DMS53 treated with DMSO at 0.1 percent for 48 hours (cell line): ENCODE measurements around the gene EIF3L.

Experiments used
- DNase-seq: peaks from one replicate; lab custom pipeline; 2025; ENCODE audit not compliant: unreplicated experiment; lab: John Stamatoyannopoulos, UW

The EIF3L gene

GRCh38 chr22:37904572-37905533 lies 55.6 kb downstream of the EIF3L start:
- DNase-seq, result no peak

GRCh38 chr22:37905534-37906363 lies 56.5 kb downstream of the EIF3L start, which contains the start of gene MICALL1:
TSS of gene MICALL1 (plus strand) at chr22:37906297. CDS start at chr22:37906423, 126 bp downstream.
- DNase-seq, result no peak

GRCh38 chr22:37906364-37907008 lies 57.3 kb downstream of the EIF3L start:
- no peak for DNase-seq

- no peak for DNase-seq
Measured at GRCh38 chr22:37907036-37907954, 58.1 kb downstream of the EIF3L start.

- DNase-seq, result no peak
Measured at GRCh38 chr22:37909766-37910165, 60.5 kb downstream of the EIF3L start.

- DNase-seq, result peak; percentile 18
Measured at GRCh38 chr22:37910890-37911672, 61.9 kb downstream of the EIF3L start.

- DNase-seq, result no peak
Measured at GRCh38 chr22:37911697-37912096, 62.5 kb downstream of the EIF3L start.

GRCh38 chr22:37912171-37912570 lies 63.0 kb downstream of the EIF3L start:
- DNase-seq, result no peak

- no peak for DNase-seq
Measured at GRCh38 chr22:37913233-37913721, 64.1 kb downstream of the EIF3L start.

GRCh38 chr22:37916311-37916710 lies 67.1 kb downstream of the EIF3L start:
- DNase-seq, result no peak

GRCh38 chr22:37917874-37918548 lies 68.8 kb downstream of the EIF3L start:
- no peak for DNase-seq

GRCh38 chr22:37918580-37919270 lies 69.5 kb downstream of the EIF3L start:
- no peak for DNase-seq

GRCh38 chr22:37920126-37920525 lies 70.9 kb downstream of the EIF3L start:
- DNase-seq, result no peak

- DNase-seq, result no peak
Measured at GRCh38 chr22:37922191-37922590, 73.0 kb downstream of the EIF3L start.

- DNase-seq, result no peak
Measured at GRCh38 chr22:37923927-37924326, 74.7 kb downstream of the EIF3L start.

- DNase-seq, result no peak
Measured at GRCh38 chr22:37924386-37925065, 75.3 kb downstream of the EIF3L start.

- DNase-seq, result no peak
Measured at GRCh38 chr22:37925330-37925729, 76.1 kb downstream of the EIF3L start.
